GM23248 (cell line): ENCODE results near the gene DARS1.

Source experiments
- EZH2 ChIP-seq: fragments of 200-600 bp; sonication (generic); IDR thresholded peaks from 2 replicates; pipeline ENCODE4 v1.6.1; 2018; ENCODE audit warnings: antibody characterized with exemption, mild to moderate bottlenecking; ENCODE audit not compliant: insufficient read depth, poor library complexity, severe bottlenecking
- EZH2phosphoT487 ChIP-seq: fragments of 200-600 bp; sonication (generic); IDR thresholded peaks from 2 replicates; pipeline ENCODE4 v1.6.1; 2018; ENCODE audit warnings: antibody characterized with exemption, moderate library complexity, mild to moderate bottlenecking, low read depth; ENCODE audit not compliant: insufficient read depth

GRCh38 chr2:135975702-135976101 lies 9.7 kb downstream of the DARS1 start:
- no peak for TF ChIP-seq EZH2
- TF ChIP-seq EZH2phosphoT487, result no peak
